Endothelial cell of umbilical vein (primary cell): ENCODE results near the gene TMEM62.

Experiments
- CTCF ChIP-seq, 2 donors: IDR thresholded peaks; 1 replicate in 1 of 2; 2 replicates in 1 of 2; pipeline ENCODE4 v1.5.1; 2011; ENCODE audit warnings: low read length in 2 of 2, mild to moderate bottlenecking in 2 of 2, moderate library complexity in 2 of 2, control low read depth in 1 of 2, inconsistent platforms in 1 of 2, low read depth in 1 of 2; ENCODE audit not compliant: insufficient read depth in 1 of 2; ENCODE audit errors: extremely low read depth in 1 of 2
- EZH2 ChIP-seq: IDR thresholded peaks from 2 replicates; pipeline ENCODE4 v1.6.1; 2012; ENCODE audit warnings: borderline replicate concordance, low read depth, mild to moderate bottlenecking, moderate library complexity, low read length, inconsistent platforms; ENCODE audit not compliant: severe bottlenecking
- POLR2A ChIP-seq: IDR thresholded peaks from 2 replicates; pipeline ENCODE4 v1.6.1; 2012; ENCODE audit warnings: low read depth, mild to moderate bottlenecking, control low read depth, low read length
- POLR2AphosphoS5 ChIP-seq: IDR thresholded peaks from 2 replicates; pipeline ENCODE4 v1.6.1; 2012; ENCODE audit warnings: low read depth, mild to moderate bottlenecking, control low read depth, low read length, moderate library complexity; ENCODE audit not compliant: insufficient read depth

GRCh38 chr15:43207024-43207423 lies 73.6 kb downstream of the TMEM62 start:
- no peak for TF ChIP-seq CTCF (IDR thresholded peaks at IDR 0.05; ENCODE audit: extremely low read depth in 1 of 2, insufficient read depth in 1 of 2, low read depth in 1 of 2, low read length in 2 of 2)
- no peak for TF ChIP-seq POLR2A
- no peak for TF ChIP-seq EZH2
- no peak for TF ChIP-seq POLR2AphosphoS5
